Subcutaneous adipose tissue (tissue), 4 donors: ENCODE data around the gene IGFBP3. TPM values are rescaled to one million over a fixed set of nuclear protein-coding genes. Genes with fewer than 3 reads are reported as not detected.

Experiments
- total RNA-seq, 4 donors: library from RNA; depleted of rRNA; stranded (reverse); fragments of >200 nt; gene quantifications; one replicate each; pipeline ENCODE4 v1.1.0, GENCODE V29; 2016
- TF ChIP-seq, protein P1 (sequence below): fragments of 450-650 bp; IDR thresholded peaks from one replicate; pipeline ENCODE4 v1.5.1; 2016; ENCODE audit warnings: low read depth, mild to moderate bottlenecking, control low read depth, antibody characterized with exemption, moderate library complexity

Gene IGFBP3, protein sequence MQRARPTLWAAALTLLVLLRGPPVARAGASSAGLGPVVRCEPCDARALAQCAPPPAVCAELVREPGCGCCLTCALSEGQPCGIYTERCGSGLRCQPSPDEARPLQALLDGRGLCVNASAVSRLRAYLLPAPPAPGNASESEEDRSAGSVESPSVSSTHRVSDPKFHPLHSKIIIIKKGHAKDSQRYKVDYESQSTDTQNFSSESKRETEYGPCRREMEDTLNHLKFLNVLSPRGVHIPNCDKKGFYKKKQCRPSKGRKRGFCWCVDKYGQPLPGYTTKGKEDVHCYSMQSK
- total RNA-seq: 1,000 to 10,000 TPM in 2 of 4 donors, 100 to 1,000 TPM in 2; 551 to 1,271 (median 833) TPM

GRCh38 chr7:45920502-45921380 is at the start of gene IGFBP3:
Gene IGFBP3, minus strand, starts transcription at chr7:45921272. Its CDS starts 132 bp downstream, at chr7:45921140.
- TF ChIP-seq, protein P1, sequence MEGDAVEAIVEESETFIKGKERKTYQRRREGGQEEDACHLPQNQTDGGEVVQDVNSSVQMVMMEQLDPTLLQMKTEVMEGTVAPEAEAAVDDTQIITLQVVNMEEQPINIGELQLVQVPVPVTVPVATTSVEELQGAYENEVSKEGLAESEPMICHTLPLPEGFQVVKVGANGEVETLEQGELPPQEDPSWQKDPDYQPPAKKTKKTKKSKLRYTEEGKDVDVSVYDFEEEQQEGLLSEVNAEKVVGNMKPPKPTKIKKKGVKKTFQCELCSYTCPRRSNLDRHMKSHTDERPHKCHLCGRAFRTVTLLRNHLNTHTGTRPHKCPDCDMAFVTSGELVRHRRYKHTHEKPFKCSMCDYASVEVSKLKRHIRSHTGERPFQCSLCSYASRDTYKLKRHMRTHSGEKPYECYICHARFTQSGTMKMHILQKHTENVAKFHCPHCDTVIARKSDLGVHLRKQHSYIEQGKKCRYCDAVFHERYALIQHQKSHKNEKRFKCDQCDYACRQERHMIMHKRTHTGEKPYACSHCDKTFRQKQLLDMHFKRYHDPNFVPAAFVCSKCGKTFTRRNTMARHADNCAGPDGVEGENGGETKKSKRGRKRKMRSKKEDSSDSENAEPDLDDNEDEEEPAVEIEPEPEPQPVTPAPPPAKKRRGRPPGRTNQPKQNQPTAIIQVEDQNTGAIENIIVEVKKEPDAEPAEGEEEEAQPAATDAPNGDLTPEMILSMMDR: no peak

DNA sequence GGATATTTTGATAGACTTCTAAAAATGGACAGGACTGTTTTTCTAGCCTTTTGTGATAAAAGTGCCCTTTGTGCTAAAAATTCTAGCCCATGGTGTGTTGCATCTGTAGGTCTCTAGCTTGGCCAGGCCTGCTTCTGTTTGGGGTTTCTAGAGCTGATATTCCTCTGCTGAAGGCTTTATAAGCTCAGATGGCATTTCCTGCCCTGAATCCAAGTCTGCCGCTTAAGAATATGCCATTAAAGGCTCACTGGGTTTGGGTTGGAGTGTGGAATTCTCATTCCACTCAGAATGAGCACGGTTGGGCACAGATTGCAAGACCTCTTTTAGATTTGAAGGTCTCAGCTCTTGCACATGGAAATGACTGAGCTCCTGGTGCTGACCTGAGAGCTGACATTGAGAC is 49.4 kb upstream of the IGFBP3 start:
- TF ChIP-seq, protein P1: no peak

GRCh38 chr7:45969940-45970339 is 48.9 kb upstream of the IGFBP3 start:
- TF ChIP-seq, protein P1: no peak

DNA sequence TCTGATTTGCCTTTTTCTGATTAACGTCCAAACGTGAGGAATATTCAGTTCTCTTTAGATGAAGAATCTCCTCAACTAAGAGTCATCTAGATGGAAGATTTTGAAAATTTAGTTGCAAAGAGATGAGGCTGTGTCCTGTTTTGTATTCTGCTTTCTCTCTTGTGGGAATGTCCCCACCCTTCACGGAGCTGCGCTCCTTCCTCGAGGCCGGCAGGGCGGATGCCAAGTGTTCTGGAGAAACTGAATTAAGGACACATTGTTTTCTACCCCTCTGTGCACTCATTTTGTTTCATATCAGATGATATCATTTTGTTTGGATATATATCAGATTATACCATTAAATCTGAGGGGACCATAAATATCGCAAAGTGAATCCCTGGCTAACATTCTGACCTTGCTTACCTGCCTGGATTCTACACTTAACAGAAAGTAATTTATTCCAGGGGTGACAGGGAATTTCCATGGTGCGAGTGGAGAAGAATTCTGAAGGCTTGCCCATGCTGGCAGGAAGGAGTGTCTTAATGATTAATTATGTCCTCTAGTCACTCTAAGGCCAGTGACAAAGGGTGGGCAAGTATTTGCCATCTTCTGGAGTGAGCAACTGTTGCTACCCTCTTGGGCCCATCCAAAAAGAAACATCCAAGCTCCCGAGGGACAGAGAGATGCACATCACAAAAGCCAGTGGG is 47.9 kb upstream of the IGFBP3 start:
- TF ChIP-seq, protein P1: no peak

DNA sequence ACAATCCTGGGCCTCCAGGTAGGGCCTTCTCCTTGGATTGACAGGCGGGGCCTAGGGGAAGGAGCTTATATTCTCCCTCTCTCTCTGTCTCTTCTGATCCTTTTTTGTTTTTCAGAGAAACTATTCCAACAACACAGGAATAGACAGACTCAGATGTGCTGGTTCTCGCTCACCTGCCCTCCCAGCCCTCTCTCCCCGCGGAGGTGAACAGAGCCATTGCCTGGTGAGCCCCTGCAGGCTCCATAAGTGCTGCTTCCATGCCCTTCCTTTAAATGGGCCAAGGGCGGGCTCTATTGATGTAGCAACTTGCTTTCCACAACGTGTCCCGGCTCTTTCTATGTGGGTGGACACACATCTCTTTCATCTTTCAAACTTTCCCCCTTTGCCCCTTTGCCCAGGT is 47.2 kb upstream of the IGFBP3 start:
- TF ChIP-seq, protein P1: no peak

GRCh38 chr7:45967591-45968157 is 46.6 kb upstream of the IGFBP3 start:
- TF ChIP-seq, protein P1: no peak
